HEK293 (cell line): ENCODE data around the gene MMP11.

Experiments
- GLI4 ChIP-seq: fragments of 450-650 bp; formaldehyde crosslinking; IDR thresholded peaks from 2 replicates; pipeline ENCODE4 v1.5.1; 2016; ENCODE audit warnings: missing biosample characterization, missing genetic modification characterization
- ZBTB17 ChIP-seq: fragments of 450-650 bp; formaldehyde crosslinking; IDR thresholded peaks from 2 replicates; pipeline ENCODE4 v1.5.1; 2016; ENCODE audit warnings: missing biosample characterization, missing genetic modification characterization
- ZNF174 ChIP-seq: fragments of 450-650 bp; formaldehyde crosslinking; IDR thresholded peaks from 2 replicates; pipeline ENCODE4 v1.5.0; 2017; ENCODE audit warnings: missing biosample characterization, mild to moderate bottlenecking, missing genetic modification characterization
- ZNF350 ChIP-seq: fragments of 450-650 bp; formaldehyde crosslinking; IDR thresholded peaks from 2 replicates; pipeline ENCODE4 v1.5.0; 2017; ENCODE audit warnings: missing biosample characterization, mild to moderate bottlenecking, missing genetic modification characterization
- ZNF354C ChIP-seq: fragments of 450-650 bp; formaldehyde crosslinking; IDR thresholded peaks from 2 replicates; pipeline ENCODE4 v1.5.1; 2016; ENCODE audit warnings: missing biosample characterization, missing genetic modification characterization, low read depth, borderline replicate concordance
- ZNF423 ChIP-seq: fragments of 450-650 bp; formaldehyde crosslinking; IDR thresholded peaks from 2 replicates; pipeline ENCODE4 v1.5.1; 2016; ENCODE audit warnings: missing biosample characterization, missing genetic modification characterization
- ZNF521 ChIP-seq: fragments of 450-650 bp; formaldehyde crosslinking; IDR thresholded peaks from 2 replicates; pipeline ENCODE4 v1.5.1; 2017; ENCODE audit warnings: missing biosample characterization, mild to moderate bottlenecking, missing genetic modification characterization
- ZNF654 ChIP-seq: fragments of 450-650 bp; formaldehyde crosslinking; IDR thresholded peaks from 2 replicates; pipeline ENCODE4 v1.5.1; 2016; ENCODE audit warnings: low read depth, missing biosample characterization, missing genetic modification characterization
- ZNF747 ChIP-seq: fragments of 450-650 bp; formaldehyde crosslinking; IDR thresholded peaks from 2 replicates; pipeline ENCODE4 v1.5.1; 2016; ENCODE audit warnings: missing biosample characterization, missing genetic modification characterization
- ZNF792 ChIP-seq: fragments of 450-650 bp; formaldehyde crosslinking; IDR thresholded peaks from 2 replicates; pipeline ENCODE4 v1.5.1; 2016; ENCODE audit warnings: missing biosample characterization, missing genetic modification characterization
- TF ChIP-seq, protein P1 (sequence below): fragments of 450-650 bp; formaldehyde crosslinking; IDR thresholded peaks from 2 replicates; pipeline ENCODE4 v1.5.1; 2016; ENCODE audit warnings: missing biosample characterization, missing genetic modification characterization
- TF ChIP-seq, protein P2 (sequence below): fragments of 450-650 bp; formaldehyde crosslinking; IDR thresholded peaks from 2 replicates; pipeline ENCODE4 v1.5.1; 2016; ENCODE audit warnings: missing biosample characterization, missing genetic modification characterization

DNA sequence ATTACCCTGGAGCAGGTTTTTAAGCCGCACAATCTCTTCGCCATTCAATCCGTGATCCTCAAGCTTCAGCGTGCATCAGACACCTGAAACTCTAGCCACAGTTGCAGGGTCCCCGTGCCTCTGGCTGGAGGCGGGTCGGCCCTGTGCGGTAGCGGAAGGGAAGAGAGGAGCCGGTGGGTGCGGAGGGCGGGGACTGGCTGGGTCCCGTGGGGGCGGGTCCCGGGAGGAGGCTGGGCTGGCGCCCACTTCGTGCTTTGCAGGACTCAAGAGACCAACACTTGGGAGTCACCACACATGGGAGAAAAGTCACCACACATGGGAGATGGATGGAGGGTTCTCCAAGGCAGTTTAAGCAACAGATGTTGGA lies 9.1 kb upstream of the MMP11 start:
- TF ChIP-seq, protein P1, sequence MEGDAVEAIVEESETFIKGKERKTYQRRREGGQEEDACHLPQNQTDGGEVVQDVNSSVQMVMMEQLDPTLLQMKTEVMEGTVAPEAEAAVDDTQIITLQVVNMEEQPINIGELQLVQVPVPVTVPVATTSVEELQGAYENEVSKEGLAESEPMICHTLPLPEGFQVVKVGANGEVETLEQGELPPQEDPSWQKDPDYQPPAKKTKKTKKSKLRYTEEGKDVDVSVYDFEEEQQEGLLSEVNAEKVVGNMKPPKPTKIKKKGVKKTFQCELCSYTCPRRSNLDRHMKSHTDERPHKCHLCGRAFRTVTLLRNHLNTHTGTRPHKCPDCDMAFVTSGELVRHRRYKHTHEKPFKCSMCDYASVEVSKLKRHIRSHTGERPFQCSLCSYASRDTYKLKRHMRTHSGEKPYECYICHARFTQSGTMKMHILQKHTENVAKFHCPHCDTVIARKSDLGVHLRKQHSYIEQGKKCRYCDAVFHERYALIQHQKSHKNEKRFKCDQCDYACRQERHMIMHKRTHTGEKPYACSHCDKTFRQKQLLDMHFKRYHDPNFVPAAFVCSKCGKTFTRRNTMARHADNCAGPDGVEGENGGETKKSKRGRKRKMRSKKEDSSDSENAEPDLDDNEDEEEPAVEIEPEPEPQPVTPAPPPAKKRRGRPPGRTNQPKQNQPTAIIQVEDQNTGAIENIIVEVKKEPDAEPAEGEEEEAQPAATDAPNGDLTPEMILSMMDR (tag by site-specific recombination) = no peak
- no peak for TF ChIP-seq GLI4 (tag by site-specific recombination)
- no peak for TF ChIP-seq ZNF174 (tag by site-specific recombination)
- no peak for TF ChIP-seq ZNF423 (tag by site-specific recombination)
- TF ChIP-seq, protein P2, sequence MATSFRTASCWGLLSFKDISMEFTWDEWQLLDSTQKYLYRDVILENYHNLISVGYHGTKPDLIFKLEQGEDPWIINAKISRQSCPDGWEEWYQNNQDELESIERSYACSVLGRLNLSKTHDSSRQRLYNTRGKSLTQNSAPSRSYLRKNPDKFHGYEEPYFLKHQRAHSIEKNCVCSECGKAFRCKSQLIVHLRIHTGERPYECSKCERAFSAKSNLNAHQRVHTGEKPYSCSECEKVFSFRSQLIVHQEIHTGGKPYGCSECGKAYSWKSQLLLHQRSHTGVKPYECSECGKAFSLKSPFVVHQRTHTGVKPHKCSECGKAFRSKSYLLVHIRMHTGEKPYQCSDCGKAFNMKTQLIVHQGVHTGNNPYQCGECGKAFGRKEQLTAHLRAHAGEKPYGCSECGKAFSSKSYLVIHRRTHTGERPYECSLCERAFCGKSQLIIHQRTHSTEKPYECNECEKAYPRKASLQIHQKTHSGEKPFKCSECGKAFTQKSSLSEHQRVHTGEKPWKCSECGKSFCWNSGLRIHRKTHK = no peak
- no peak for TF ChIP-seq ZNF792
- no peak for TF ChIP-seq ZNF747 (tag by site-specific recombination)
- no peak for TF ChIP-seq ZNF354C (tag by site-specific recombination)
- no peak for TF ChIP-seq ZBTB17 (tag by site-specific recombination)
- no peak for TF ChIP-seq ZNF521 (tag by site-specific recombination)
- TF ChIP-seq ZNF654 = no peak
- no peak for TF ChIP-seq ZNF350 (tag by site-specific recombination)
